HG03097 (cell line): ENCODE results near the gene TSEN54.
"Not testable (repeated sequence)": the region's sequence is repeated elsewhere in the genome, so short reads cannot be mapped to it uniquely, and the experiment has no call there.

Source experiments
- ATAC-seq: cut with Tn5 transposase; IDR thresholded peaks from one replicate; pipeline ENCODE4 v1.9.1; 2021; ENCODE audit not compliant: unreplicated experiment, low FRiP score

The TSEN54 gene

GRCh38 chr17:75515496-75516254, 653 bp upstream of the TSEN54 start, which contains the start of gene CASKIN2:
CASKIN2 (minus strand) TSS chr17:75515537; CDS start chr17:75513804, 1,733 bp downstream.
- ATAC-seq, result peak; percentile 46

- ATAC-seq, result peak; percentile 5
These were observed 430 bp downstream of the TSEN54 start for GRCh38 chr17:75516619-75517296.

- no peak for ATAC-seq
These were observed 1.1 kb downstream of the TSEN54 start for GRCh38 chr17:75517297-75517865.

- ATAC-seq, result no peak
These were observed 1.9 kb downstream of the TSEN54 start for GRCh38 chr17:75518201-75518600.

GRCh38 chr17:75518983-75519537, 2.7 kb downstream of the TSEN54 start:
- no peak for ATAC-seq

- not testable (repeated sequence) for ATAC-seq
These were observed 4.1 kb downstream of the TSEN54 start for GRCh38 chr17:75520413-75520812.

GRCh38 chr17:75521290-75521689, 5.0 kb downstream of the TSEN54 start:
- ATAC-seq, result no peak

- ATAC-seq, result no peak
These were observed 5.8 kb downstream of the TSEN54 start for GRCh38 chr17:75521951-75522727.

GRCh38 chr17:75523647-75524046, 7.3 kb downstream of the TSEN54 start:
- ATAC-seq, result no peak

- no peak for ATAC-seq
These were observed 8.1 kb downstream of the TSEN54 start for GRCh38 chr17:75524269-75524969.

GRCh38 chr17:75524970-75525805, 8.9 kb downstream of the TSEN54 start, which contains the start of gene LLGL2:
LLGL2 (plus strand) TSS chr17:75525697; CDS start chr17:75543427, 17,730 bp downstream.
- peak; percentile 76 for ATAC-seq

GRCh38 chr17:75525806-75526554, 9.7 kb downstream of the TSEN54 start:
- ATAC-seq, result no peak

- ATAC-seq, result no peak
These were observed 10.4 kb downstream of the TSEN54 start for GRCh38 chr17:75526555-75527270.

GRCh38 chr17:75530837-75531720, 14.8 kb downstream of the TSEN54 start:
- ATAC-seq, result no peak

GRCh38 chr17:75531721-75532072, 15.4 kb downstream of the TSEN54 start:
- ATAC-seq, result no peak

GRCh38 chr17:75535119-75535537, 18.8 kb downstream of the TSEN54 start:
- ATAC-seq, result no peak

GRCh38 chr17:75535871-75536270, 19.5 kb downstream of the TSEN54 start:
- no peak for ATAC-seq
